ENCODE measurements around the gene RELN. TPM values are rescaled to one million over a fixed set of nuclear protein-coding genes. Genes with fewer than 3 reads are reported as not detected.

RELN gene
- total RNA-seq, 1 donor from 2014 or later: 7.3 TPM

- H3K9me3 Mint-ChIP-seq: peaks cover 4% of the 10 kb centered on the region
- peaks cover 3% of the 10 kb centered on the region for H3K4me1 Mint-ChIP-seq
- no peak for TF ChIP-seq CTCF (IDR thresholded peaks at IDR 0.05; ENCODE audit: unreplicated experiment)
- DNase-seq (ENCODE audit: low spot score in 2 of 2, unreplicated experiment in 2 of 2): no peak
- H3K4me3 Mint-ChIP-seq: no peak overlapping the region
- peaks cover 4% of the 10 kb centered on the region for H3K27me3 Mint-ChIP-seq (ENCODE audit: low read depth)
- H3K36me3 Mint-ChIP-seq: no peaks in the 10 kb centered on the region
- H3K27ac Mint-ChIP-seq: no peak overlapping the region
These were observed 293.9 kb downstream of the RELN start for GRCh38 chr7:103695521-103695920.

- H3K27me3 Mint-ChIP-seq (ENCODE audit: low read depth): peaks cover 4% of the 10 kb centered on the region
- no peak overlapping the region for H3K27ac Mint-ChIP-seq
- H3K4me1 Mint-ChIP-seq: peaks cover 14% of the 10 kb centered on the region
- no peaks in the 10 kb centered on the region for H3K36me3 Mint-ChIP-seq
- peaks cover 4% of the 10 kb centered on the region for H3K9me3 Mint-ChIP-seq
- H3K4me3 Mint-ChIP-seq: no peak overlapping the region
- DNase-seq (ENCODE audit: low spot score in 2 of 2, unreplicated experiment in 2 of 2): no peak
- no peak for TF ChIP-seq CTCF (IDR thresholded peaks at IDR 0.05; ENCODE audit: unreplicated experiment)
These were observed 295.2 kb downstream of the RELN start for GRCh38 chr7:103694304-103694703.

- H3K27me3 Mint-ChIP-seq (ENCODE audit: low read depth): peaks cover 3% of the 10 kb centered on the region
- DNase-seq (ENCODE audit: low spot score in 2 of 2, unreplicated experiment in 2 of 2): no peak
- H3K9me3 Mint-ChIP-seq: no peaks in the 10 kb centered on the region
- no peaks in the 10 kb centered on the region for H3K36me3 Mint-ChIP-seq
- H3K4me1 Mint-ChIP-seq: peaks cover 23% of the 10 kb centered on the region
- no peak overlapping the region for H3K27ac Mint-ChIP-seq
- H3K4me3 Mint-ChIP-seq: no peak overlapping the region
- no peak for TF ChIP-seq CTCF (IDR thresholded peaks at IDR 0.05; ENCODE audit: unreplicated experiment)
These were observed 298.2 kb downstream of the RELN start for GRCh38 chr7:103691291-103691690.

GRCh38 chr7:103690242-103690974 is 299.1 kb downstream of the RELN start:
- H3K9me3 Mint-ChIP-seq: no peaks in the 10 kb centered on the region
- H3K36me3 Mint-ChIP-seq: no peaks in the 10 kb centered on the region
- no peak overlapping the region for H3K27ac Mint-ChIP-seq
- no peak overlapping the region for H3K4me3 Mint-ChIP-seq
- no peak for DNase-seq (ENCODE audit: low spot score in 2 of 2, unreplicated experiment in 2 of 2)
- no peak for TF ChIP-seq CTCF (IDR thresholded peaks at IDR 0.05; ENCODE audit: unreplicated experiment)
- peaks cover 5% of the 10 kb centered on the region for H3K27me3 Mint-ChIP-seq (ENCODE audit: low read depth)
- H3K4me1 Mint-ChIP-seq: peaks cover 23% of the 10 kb centered on the region

GRCh38 chr7:103689255-103689654 is 300.2 kb downstream of the RELN start:
- Mint-ChIP-seq H3K4me1 (peaks cover 23% of the 10 kb centered on the region), H3K9me3 (no peaks in the 10 kb centered on the region), H3K36me3 (no peaks in the 10 kb centered on the region), H3K27ac (no peak overlapping the region), H3K4me3 (no peak overlapping the region), H3K27me3 (ENCODE audit: low read depth) (peaks cover 6% of the 10 kb centered on the region)
- no peak for DNase-seq (ENCODE audit: low spot score in 2 of 2, unreplicated experiment in 2 of 2)
- no peak for TF ChIP-seq CTCF (IDR thresholded peaks at IDR 0.05; ENCODE audit: unreplicated experiment)

Data from mesothelial cell of epicardium (in vitro differentiated cells).